Measurements from ENCODE around the gene SP140. TPM values are rescaled to one million over a fixed set of nuclear protein-coding genes. Genes with fewer than 3 reads are reported as not detected.

Gene SP140
- total and polyA plus RNA-seq, 2 of the 13 experiments (the other 11 are each of a cell fraction or from before 2014, with no cell fraction given) = 0.57 to 0.80 TPM

DNA sequence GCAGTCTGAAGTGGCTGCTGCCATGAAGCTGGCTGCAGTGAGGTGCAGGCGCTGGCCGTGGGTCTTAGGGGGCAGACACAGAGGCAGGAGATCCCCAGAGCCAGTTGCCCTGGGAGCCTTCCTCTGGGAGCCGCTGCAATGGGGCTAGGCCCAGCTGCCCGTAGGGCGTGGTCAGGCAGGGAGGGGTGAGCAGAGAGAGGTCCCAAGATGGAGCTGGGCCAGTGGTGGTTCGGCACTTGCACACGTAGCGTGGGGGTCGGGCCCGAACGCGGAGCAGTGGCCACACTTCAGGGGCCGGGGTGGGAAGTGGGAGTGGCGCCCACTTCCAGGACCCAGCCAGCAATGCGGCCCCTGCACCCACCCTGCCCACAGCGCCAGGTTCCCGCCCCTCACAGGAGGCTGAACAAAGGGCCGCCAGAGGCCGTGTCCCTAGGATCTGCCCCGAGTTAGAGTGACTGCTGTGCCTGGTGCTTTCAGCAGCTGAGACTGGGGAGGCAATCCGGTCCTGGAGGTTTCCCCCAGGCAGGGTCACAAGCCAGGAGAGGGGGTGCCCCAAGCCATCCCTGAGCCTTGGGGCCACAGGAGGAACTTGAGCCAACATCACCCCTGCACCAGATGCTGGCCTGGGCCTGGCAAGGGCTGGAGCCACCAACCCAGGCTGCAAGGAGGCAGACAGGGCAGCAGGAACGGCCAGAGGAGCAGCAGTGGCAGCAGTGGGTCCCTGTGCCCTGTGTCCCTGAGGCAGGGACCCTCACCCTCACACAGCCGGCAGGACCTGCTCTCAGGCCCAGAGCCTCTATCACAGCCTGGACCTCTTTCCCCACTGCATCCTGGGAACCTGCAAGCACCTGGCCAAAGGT lies 80.1 kb downstream of the SP140 start (continued):
- TF ChIP-seq, protein P1, sequence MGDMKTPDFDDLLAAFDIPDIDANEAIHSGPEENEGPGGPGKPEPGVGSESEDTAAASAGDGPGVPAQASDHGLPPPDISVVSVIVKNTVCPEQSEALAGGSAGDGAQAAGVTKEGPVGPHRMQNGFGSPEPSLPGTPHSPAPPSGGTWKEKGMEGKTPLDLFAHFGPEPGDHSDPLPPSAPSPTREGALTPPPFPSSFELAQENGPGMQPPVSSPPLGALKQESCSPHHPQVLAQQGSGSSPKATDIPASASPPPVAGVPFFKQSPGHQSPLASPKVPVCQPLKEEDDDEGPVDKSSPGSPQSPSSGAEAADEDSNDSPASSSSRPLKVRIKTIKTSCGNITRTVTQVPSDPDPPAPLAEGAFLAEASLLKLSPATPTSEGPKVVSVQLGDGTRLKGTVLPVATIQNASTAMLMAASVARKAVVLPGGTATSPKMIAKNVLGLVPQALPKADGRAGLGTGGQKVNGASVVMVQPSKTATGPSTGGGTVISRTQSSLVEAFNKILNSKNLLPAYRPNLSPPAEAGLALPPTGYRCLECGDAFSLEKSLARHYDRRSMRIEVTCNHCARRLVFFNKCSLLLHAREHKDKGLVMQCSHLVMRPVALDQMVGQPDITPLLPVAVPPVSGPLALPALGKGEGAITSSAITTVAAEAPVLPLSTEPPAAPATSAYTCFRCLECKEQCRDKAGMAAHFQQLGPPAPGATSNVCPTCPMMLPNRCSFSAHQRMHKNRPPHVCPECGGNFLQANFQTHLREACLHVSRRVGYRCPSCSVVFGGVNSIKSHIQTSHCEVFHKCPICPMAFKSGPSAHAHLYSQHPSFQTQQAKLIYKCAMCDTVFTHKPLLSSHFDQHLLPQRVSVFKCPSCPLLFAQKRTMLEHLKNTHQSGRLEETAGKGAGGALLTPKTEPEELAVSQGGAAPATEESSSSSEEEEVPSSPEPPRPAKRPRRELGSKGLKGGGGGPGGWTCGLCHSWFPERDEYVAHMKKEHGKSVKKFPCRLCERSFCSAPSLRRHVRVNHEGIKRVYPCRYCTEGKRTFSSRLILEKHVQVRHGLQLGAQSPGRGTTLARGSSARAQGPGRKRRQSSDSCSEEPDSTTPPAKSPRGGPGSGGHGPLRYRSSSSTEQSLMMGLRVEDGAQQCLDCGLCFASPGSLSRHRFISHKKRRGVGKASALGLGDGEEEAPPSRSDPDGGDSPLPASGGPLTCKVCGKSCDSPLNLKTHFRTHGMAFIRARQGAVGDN (CRISPR knock-in tag; IDR thresholded peaks at IDR 0.05) = peak; percentile 9; the same call in 1 of the 2 replicates
- TF ChIP-seq GABPB1 (CRISPR knock-in tag; IDR thresholded peaks at IDR 0.05) (peak; percentile 24; the same call in 1 of the 2 replicates), PHB2 (IDR thresholded peaks at IDR 0.05; ENCODE audit: partially characterized antibody) (no peak), MTA3 (CRISPR knock-in tag; IDR thresholded peaks at IDR 0.05) (no peak), ZNF773 (CRISPR knock-in tag; IDR thresholded peaks at IDR 0.05; ENCODE audit: borderline replicate concordance) (no peak), POGZ (CRISPR knock-in tag; IDR thresholded peaks at IDR 0.05) (no peak), ZNF317 (CRISPR knock-in tag; IDR thresholded peaks at IDR 0.05) (no peak), ZNF274 (CRISPR knock-in tag; IDR thresholded peaks at IDR 0.05) (peak; percentile 70; the same call in 1 of the 2 replicates)
- TF ChIP-seq, protein P2, sequence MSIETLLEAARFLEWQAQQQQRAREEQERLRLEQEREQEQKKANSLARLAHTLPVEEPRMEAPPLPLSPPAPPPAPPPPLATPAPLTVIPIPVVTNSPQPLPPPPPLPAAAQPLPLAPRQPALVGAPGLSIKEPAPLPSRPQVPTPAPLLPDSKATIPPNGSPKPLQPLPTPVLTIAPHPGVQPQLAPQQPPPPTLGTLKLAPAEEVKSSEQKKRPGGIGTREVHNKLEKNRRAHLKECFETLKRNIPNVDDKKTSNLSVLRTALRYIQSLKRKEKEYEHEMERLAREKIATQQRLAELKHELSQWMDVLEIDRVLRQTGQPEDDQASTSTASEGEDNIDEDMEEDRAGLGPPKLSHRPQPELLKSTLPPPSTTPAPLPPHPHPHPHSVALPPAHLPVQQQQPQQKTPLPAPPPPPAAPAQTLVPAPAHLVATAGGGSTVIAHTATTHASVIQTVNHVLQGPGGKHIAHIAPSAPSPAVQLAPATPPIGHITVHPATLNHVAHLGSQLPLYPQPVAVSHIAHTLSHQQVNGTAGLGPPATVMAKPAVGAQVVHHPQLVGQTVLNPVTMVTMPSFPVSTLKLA (IDR thresholded peaks at IDR 0.05) = no peak
- TF ChIP-seq, protein P3, sequence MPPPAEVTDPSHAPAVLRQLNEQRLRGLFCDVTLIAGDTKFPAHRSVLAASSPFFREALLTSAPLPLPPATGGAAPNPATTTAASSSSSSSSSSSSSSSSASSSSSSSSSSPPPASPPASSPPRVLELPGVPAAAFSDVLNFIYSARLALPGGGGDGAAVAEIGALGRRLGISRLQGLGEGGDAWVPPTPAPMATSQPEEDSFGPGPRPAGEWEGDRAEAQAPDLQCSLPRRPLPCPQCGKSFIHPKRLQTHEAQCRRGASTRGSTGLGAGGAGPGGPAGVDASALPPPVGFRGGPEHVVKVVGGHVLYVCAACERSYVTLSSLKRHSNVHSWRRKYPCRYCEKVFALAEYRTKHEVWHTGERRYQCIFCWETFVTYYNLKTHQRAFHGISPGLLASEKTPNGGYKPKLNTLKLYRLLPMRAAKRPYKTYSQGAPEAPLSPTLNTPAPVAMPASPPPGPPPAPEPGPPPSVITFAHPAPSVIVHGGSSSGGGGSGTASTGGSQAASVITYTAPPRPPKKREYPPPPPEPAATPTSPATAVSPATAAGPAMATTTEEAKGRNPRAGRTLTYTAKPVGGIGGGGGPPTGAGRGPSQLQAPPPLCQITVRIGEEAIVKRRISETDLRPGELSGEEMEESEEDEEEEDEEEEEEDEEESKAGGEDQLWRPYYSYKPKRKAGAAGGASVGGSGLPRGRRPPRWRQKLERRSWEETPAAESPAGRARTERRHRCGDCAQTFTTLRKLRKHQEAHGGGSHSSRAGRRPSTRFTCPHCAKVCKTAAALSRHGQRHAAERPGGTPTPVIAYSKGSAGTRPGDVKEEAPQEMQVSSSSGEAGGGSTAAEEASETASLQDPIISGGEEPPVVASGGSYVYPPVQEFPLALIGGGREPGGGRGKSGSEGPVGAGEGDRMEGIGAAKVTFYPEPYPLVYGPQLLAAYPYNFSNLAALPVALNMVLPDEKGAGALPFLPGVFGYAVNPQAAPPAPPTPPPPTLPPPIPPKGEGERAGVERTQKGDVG (CRISPR knock-in tag; IDR thresholded peaks at IDR 0.05; ENCODE audit: borderline replicate concordance) = peak; percentile 21; the same call in 1 of the 2 replicates
- TF ChIP-seq, protein P4, sequence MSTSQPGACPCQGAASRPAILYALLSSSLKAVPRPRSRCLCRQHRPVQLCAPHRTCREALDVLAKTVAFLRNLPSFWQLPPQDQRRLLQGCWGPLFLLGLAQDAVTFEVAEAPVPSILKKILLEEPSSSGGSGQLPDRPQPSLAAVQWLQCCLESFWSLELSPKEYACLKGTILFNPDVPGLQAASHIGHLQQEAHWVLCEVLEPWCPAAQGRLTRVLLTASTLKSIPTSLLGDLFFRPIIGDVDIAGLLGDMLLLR (CRISPR knock-in tag; IDR thresholded peaks at IDR 0.05) = no peak
